ENCODE results near the gene USP12. TPM values are rescaled to one million over a fixed set of nuclear protein-coding genes. Genes with fewer than 3 reads are reported as not detected.
A peak's percentile ranks its signal among the peaks of the same experiment; 100 is the strongest.

USP12 gene
- total RNA-seq, 1 experiment from 2014 or later = 16.2 TPM

- H3K9me3 ChIP-seq (replicated peaks) = no peaks in the 10 kb centered on the region
- no peaks in the 10 kb centered on the region for H3K36me3 ChIP-seq
- H3K4me1 ChIP-seq (replicated peaks) = peaks cover 11% of the 10 kb centered on the region
- no peaks in the 10 kb centered on the region for H3K27me3 ChIP-seq (replicated peaks)
- no peak overlapping the region for H3K4me3 ChIP-seq
- DNase-seq (ENCODE audit: low read depth in 1 of 2, low spot score in 2 of 2) = no peak
- H3K27ac ChIP-seq = no peak overlapping the region
These were observed 142.7 kb downstream of the USP12 start for GRCh38 chr13:27028683-27029480.

- Histone ChIP-seq H3K36me3 (no peaks in the 10 kb centered on the region), H3K27ac (no peak overlapping the region), H3K9me3 (replicated peaks) (no peaks in the 10 kb centered on the region), H3K4me1 (replicated peaks) (peaks cover 25% of the 10 kb centered on the region), H3K27me3 (replicated peaks) (no peaks in the 10 kb centered on the region), H3K4me3 (no peak overlapping the region)
- DNase-seq (ENCODE audit: low read depth in 1 of 2, low spot score in 2 of 2) = no peak
These were observed 144.4 kb downstream of the USP12 start for GRCh38 chr13:27027086-27027667.

GRCh38 chr13:27026396-27026795, 145.2 kb downstream of the USP12 start:
- no peaks in the 10 kb centered on the region for H3K9me3 ChIP-seq (replicated peaks)
- H3K36me3 ChIP-seq = no peaks in the 10 kb centered on the region
- peaks cover 26% of the 10 kb centered on the region for H3K4me1 ChIP-seq (replicated peaks)
- no peak overlapping the region for H3K4me3 ChIP-seq
- H3K27ac ChIP-seq = no peak overlapping the region
- no peak for DNase-seq (ENCODE audit: low read depth in 1 of 2, low spot score in 2 of 2)
- H3K27me3 ChIP-seq (replicated peaks) = no peaks in the 10 kb centered on the region

GRCh38 chr13:27024776-27025492, 146.7 kb downstream of the USP12 start:
- no peaks in the 10 kb centered on the region for H3K36me3 ChIP-seq
- peak in 1 of 2 experiments; percentile 21 for DNase-seq (ENCODE audit: low read depth in 1 of 2, low spot score in 2 of 2)

DNA sequence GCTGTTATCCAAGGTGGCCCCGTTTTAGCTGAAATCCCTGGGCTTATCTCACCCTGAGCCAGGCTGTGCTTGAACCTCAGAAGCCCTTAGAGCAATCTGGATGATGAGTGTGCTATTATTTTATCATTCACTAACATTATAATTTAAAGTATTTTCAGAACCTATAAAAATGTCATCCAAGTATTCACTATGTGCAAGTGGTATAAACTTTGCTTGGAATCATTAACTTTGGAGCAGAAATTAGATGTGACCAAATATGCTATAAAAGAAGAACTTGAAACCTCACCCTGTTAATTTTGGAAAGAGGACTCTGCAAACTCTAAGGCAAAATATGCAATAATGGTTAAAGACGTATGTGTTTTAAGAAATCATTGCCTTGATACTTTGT, 147.5 kb downstream of the USP12 start:
- no peak overlapping the region for H3K27ac ChIP-seq
- H3K4me3 ChIP-seq = no peak overlapping the region
- H3K36me3 ChIP-seq = no peaks in the 10 kb centered on the region
- H3K4me1 ChIP-seq (replicated peaks) = peaks cover 26% of the 10 kb centered on the region
- no peaks in the 10 kb centered on the region for H3K27me3 ChIP-seq (replicated peaks)
- no peaks in the 10 kb centered on the region for H3K9me3 ChIP-seq (replicated peaks)
- no peak for DNase-seq (ENCODE audit: low read depth in 1 of 2, low spot score in 2 of 2)

More at GRCh38 chr13:27024776-27025492, 146.7 kb downstream of the USP12 start:
- Histone ChIP-seq H3K4me1 (replicated peaks) (peaks cover 26% of the 10 kb centered on the region), H3K9me3 (replicated peaks) (no peaks in the 10 kb centered on the region), H3K4me3 (no peak overlapping the region), H3K27me3 (replicated peaks) (no peaks in the 10 kb centered on the region), H3K27ac (no peak overlapping the region)

- no peak overlapping the region for H3K27ac ChIP-seq
- H3K4me1 ChIP-seq (replicated peaks) = peaks cover 26% of the 10 kb centered on the region
- no peak for DNase-seq (ENCODE audit: low read depth in 1 of 2, low spot score in 2 of 2)
- no peaks in the 10 kb centered on the region for H3K36me3 ChIP-seq
- H3K27me3 ChIP-seq (replicated peaks) = no peaks in the 10 kb centered on the region
- H3K4me3 ChIP-seq = no peak overlapping the region
- no peaks in the 10 kb centered on the region for H3K9me3 ChIP-seq (replicated peaks)
These were observed 148.1 kb downstream of the USP12 start for GRCh38 chr13:27023385-27024073.

DNA sequence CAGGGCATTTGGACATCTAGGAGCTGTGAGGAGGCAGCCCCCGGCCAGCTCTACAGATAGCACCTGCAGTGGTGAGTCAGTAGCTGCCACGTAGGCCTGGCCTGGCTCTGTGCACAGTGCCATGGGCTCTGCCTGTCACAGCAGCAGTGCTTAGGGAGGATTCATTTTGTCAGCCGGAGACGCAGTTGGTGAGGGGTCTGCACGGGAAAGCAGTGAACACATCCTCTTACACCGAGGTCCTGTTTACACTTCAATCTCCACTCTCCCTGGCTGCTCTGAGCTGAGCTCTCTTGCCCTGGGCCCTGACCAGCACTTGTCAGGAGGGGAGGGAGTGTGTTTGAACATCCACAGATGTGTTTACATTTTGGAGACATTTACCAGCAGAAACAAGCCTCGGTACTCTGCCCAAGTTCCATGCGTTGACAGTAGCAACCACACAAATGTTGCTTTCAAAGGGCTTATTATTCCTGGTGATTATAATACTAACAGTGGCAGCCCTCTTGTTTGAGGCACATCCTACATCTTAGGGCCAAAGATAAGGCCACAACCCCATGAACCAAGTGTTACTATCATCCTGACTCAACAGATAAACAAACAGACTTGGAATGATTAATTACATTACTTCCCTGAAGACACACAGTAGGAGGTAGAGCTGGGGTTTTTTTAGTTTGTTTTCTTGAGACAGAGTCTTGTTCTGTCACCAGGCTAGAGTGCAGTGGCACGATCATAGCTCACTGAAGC, 148.9 kb downstream of the USP12 start:
- H3K36me3 ChIP-seq = no peaks in the 10 kb centered on the region
- no peak overlapping the region for H3K4me3 ChIP-seq
- H3K27ac ChIP-seq = no peak overlapping the region
- DNase-seq (ENCODE audit: low read depth in 1 of 2, low spot score in 2 of 2) = peak; percentile 70 to 84
- H3K27me3 ChIP-seq (replicated peaks) = no peaks in the 10 kb centered on the region
- no peaks in the 10 kb centered on the region for H3K9me3 ChIP-seq (replicated peaks)
- peaks cover 26% of the 10 kb centered on the region for H3K4me1 ChIP-seq (replicated peaks)

DNA sequence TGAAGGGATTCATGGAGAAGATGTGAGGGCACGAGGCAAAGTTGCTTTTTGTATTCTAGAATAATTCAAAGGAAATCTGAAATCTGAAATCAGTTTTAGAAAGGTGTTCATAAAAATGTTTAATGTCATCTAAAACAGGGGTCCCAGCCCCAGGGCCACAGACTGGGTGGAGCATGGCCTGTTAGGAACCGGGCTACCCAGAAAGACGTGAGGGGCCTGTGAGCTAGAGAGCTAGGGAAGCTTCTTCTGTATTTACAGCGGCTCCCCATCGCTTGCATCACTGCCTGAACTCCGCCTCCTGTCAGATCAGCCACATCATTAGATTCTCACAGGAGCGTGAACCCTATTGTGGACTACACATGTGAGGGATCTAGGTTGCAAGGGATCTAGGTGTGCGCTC, 151.2 kb downstream of the USP12 start:
- DNase-seq (ENCODE audit: low read depth in 1 of 2, low spot score in 2 of 2) = no peak
- no peaks in the 10 kb centered on the region for H3K9me3 ChIP-seq (replicated peaks)
- H3K27ac ChIP-seq = no peak overlapping the region
- H3K4me3 ChIP-seq = no peak overlapping the region
- H3K4me1 ChIP-seq (replicated peaks) = peaks cover 25% of the 10 kb centered on the region
- no peaks in the 10 kb centered on the region for H3K27me3 ChIP-seq (replicated peaks)
- no peaks in the 10 kb centered on the region for H3K36me3 ChIP-seq

DNA sequence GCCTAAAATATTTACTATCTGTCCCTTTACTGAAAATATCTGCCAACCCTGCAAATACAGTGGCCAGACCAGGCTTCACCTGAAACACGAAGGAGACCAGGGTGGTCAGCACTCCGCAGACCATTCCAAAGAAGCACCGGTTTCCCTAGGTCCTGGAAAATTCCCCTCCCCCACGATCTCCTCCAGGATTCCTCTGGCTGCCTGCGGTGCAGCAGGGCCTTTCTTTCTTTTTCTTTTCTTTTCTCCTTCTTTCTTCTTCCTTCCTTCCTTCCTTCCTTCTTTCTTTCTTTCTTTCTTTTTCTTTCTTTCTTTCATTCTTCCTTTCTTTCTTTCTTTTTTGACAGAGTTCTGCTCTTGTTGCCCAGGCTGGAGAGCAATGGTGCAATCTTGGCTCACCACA, 152.7 kb downstream of the USP12 start:
- H3K9me3 ChIP-seq (replicated peaks) = no peaks in the 10 kb centered on the region
- H3K4me3 ChIP-seq = no peak overlapping the region
- DNase-seq (ENCODE audit: low read depth in 1 of 2, low spot score in 2 of 2) = no peak
- no peak overlapping the region for H3K27ac ChIP-seq
- no peaks in the 10 kb centered on the region for H3K27me3 ChIP-seq (replicated peaks)
- H3K36me3 ChIP-seq = no peaks in the 10 kb centered on the region
- H3K4me1 ChIP-seq (replicated peaks) = peaks cover 15% of the 10 kb centered on the region

- no peak for DNase-seq (ENCODE audit: low read depth in 1 of 2, low spot score in 2 of 2)
- H3K4me3 ChIP-seq = no peak overlapping the region
- H3K27me3 ChIP-seq (replicated peaks) = no peaks in the 10 kb centered on the region
- peaks cover 11% of the 10 kb centered on the region for H3K4me1 ChIP-seq (replicated peaks)
- H3K9me3 ChIP-seq (replicated peaks) = no peaks in the 10 kb centered on the region
- H3K27ac ChIP-seq = no peak overlapping the region
- H3K36me3 ChIP-seq = no peaks in the 10 kb centered on the region
These were observed 153.2 kb downstream of the USP12 start for GRCh38 chr13:27018344-27018861.

- Histone ChIP-seq H3K27ac (no peak overlapping the region), H3K27me3 (replicated peaks) (no peaks in the 10 kb centered on the region), H3K9me3 (replicated peaks) (no peaks in the 10 kb centered on the region), H3K36me3 (no peaks in the 10 kb centered on the region), H3K4me3 (no peak overlapping the region), H3K4me1 (replicated peaks) (no peaks in the 10 kb centered on the region)
- DNase-seq (ENCODE audit: low read depth in 1 of 2, low spot score in 2 of 2) = no peak
These were observed 154.7 kb downstream of the USP12 start for GRCh38 chr13:27016875-27017274.
